DMS114 treated with DMSO at 0.1 percent for 48 hours (cell line): ENCODE measurements around the gene MS4A12.
"Not testable (repeated sequence)": the region's sequence is repeated elsewhere in the genome, so short reads cannot be mapped to it uniquely, and the experiment has no call there.

ENCODE experiments used
- DNase-seq: peaks from one replicate; lab custom pipeline; 2025; ENCODE audit not compliant: unreplicated experiment; lab: John Stamatoyannopoulos, UW

The MS4A12 gene

DNA sequence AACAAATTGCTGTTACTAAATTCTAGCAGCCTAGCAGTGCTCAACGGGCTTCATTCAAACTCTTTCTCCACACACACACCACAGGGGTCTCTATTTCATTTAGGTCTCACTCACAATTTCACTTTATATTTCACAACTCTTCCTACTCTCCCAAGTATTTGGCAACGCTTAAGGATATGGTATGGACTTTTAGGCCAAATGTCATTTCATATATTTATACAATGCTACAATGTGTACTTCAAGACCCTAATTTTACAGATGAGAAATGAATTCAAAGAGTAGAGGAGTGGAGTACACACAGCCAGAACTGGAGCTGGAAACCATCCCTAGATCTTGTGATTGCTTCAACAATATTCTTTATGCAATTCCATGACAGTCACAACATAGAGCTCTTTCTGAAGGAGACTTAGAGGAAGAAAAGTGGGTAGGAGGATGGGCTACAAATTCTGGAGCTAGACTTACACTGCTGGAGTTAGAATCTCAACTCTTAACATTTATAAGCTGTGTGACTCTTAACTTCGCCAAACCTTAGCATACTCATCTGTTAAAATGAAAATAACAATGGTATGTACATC lies 20.2 kb downstream of the MS4A12 start:
- no peak for DNase-seq

GRCh38 chr11:60513496-60514460 lies 21.2 kb downstream of the MS4A12 start:
- no peak for DNase-seq

DNA sequence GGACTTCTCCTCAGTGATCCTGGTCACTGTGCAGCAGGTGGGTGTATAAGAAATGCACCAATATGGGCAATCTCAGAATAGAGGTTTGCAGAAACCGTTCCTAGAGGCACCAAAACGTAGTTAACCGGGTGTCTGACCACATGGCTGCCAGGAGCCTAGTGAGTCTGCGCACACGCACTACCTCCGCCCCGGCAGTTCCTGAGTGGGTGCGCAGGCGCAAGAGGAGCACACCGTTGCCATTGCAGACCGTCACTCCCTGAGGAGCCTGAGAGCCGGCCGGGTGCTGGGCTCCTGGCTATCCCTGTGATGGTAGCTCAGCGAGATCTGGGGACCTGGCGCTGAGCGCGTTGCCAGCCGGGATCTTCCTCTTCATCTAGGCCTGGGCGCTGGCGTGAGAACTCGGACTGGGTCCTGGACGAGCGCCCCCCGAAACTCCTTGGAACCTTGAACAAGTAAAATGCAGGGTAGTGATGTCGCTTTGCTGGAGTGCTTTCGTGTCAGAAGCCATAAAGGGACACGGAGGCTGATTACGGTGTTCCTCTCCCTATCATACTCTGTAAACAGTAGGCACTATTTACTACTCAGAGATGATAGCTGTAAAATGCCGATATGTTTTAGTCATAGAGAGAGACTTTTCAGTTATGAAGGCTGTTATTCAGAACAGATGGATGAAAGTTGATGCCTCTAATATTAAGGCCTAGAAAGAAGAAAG lies 22.7 kb downstream of the MS4A12 start, which contains the start of gene MS4A13:
TSS of gene MS4A13 (plus strand) at position 249 of the 712 bp plus-strand sequence. CDS start 2,692 bp downstream, outside the sequence.
- DNase-seq, result no peak

DNA sequence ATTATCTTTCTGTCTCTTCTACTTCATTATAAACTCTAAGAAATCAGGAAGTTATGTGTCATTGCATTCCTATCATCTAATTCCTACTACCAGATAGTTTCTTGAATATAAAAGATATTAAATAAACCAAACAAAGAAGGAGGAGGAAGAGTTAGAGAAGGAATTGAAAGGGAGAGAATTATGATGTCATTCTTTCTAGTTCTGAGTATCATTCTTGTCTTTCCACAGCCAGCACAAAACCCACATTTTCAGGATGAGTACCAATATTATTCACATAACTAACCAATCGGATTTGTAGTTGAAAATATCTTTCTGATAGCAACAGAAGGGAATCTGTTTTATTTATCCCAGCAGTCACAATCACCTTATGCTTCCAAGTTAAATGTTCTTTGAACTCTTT lies 35.9 kb downstream of the MS4A12 start:
- DNase-seq, result no peak

GRCh38 chr11:60528934-60529333 lies 36.4 kb downstream of the MS4A12 start:
- no peak for DNase-seq

- DNase-seq, result no peak
Measured at GRCh38 chr11:60530454-60531100, 38.0 kb downstream of the MS4A12 start.

GRCh38 chr11:60532383-60532782 lies 39.8 kb downstream of the MS4A12 start:
- not testable (repeated sequence) for DNase-seq

DNA sequence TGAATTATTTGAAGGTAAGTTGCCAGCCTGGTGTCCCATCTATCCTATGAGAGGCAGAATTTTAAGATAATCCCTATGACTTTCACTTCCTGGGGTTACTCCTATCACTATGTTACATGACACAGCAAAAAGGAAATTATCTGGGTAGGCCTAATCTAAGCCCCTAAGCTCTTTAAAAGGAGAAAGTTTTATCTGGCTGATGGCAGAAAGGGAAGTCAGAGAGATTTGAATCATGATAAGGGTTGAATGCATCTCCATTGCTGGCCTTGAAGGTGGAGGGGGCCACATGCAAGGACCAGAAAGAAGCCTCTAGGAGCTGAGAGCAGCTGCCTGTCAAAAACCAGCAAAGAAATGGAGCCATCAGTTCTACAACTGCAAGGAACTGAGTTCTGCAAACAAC lies 46.0 kb downstream of the MS4A12 start:
- DNase-seq, result not testable (repeated sequence)

DNA sequence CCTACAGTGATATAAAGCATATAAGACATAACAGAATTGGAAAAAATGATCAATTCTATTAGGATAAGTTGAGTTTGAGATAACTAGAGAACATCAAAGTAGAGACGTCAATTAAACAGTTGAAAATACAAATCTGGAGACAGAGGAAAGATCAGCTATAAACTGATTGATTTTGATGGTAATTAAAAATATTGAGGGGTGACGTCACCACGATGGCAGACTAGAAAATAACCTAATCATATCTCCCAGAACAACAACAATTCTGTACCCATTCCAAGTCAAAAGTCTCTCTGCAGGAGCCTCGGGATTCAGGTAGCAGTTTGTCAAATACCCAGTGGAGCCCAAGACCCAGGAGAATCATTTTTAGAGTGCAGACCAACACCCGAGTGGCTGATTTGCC lies 51.5 kb downstream of the MS4A12 start:
- no peak for DNase-seq
